ENCODE measurements around the gene HBS1L.

Gene HBS1L

GRCh38 chr6:134980846-134981245, 73.8 kb downstream of the HBS1L start:
- Histone ChIP-seq H3K9ac (no peak overlapping the region), H3K36me3 (ENCODE audit: insufficient read depth) (no peaks in the 10 kb centered on the region), H3K27me3 (ENCODE audit: insufficient read depth, low read depth) (no peaks in the 10 kb centered on the region), H4K20me1 (ENCODE audit: insufficient read depth) (no peaks in the 10 kb centered on the region), H3K4me1 (ENCODE audit: low read depth, poor library complexity, severe bottlenecking) (peaks cover 23% of the 10 kb centered on the region), H3K79me2 (ENCODE audit: insufficient read depth, low read depth) (no peaks in the 10 kb centered on the region), H3K4me2 (peak overlapping the region; percentile 0; the same call in 1 of the 2 replicates), H3K27ac (no peak overlapping the region), H2AFZ (ENCODE audit: low read depth) (no peak overlapping the region), H3K4me3 (IDR thresholded peaks at IDR 0.05; ENCODE audit: insufficient read depth, low read depth, low read length) (no peak overlapping the region)
- no peak for TF ChIP-seq CTCF (conservative IDR thresholded peaks at IDR 0.05; ENCODE audit: low read depth, low read length)

- TF ChIP-seq CTCF (conservative IDR thresholded peaks at IDR 0.05; ENCODE audit: low read depth, low read length), result no peak
- Histone ChIP-seq H3K27ac (no peak overlapping the region), H3K36me3 (ENCODE audit: insufficient read depth) (no peaks in the 10 kb centered on the region)
Measured at GRCh38 chr6:134979142-134979541, 75.5 kb downstream of the HBS1L start.

GRCh38 chr6:134974370-134974769, 80.3 kb downstream of the HBS1L start:
- Histone ChIP-seq H3K4me2 (no peak overlapping the region), H3K4me3 (IDR thresholded peaks at IDR 0.05; ENCODE audit: insufficient read depth, low read depth, low read length) (no peak overlapping the region), H3K27ac (no peak overlapping the region), H3K36me3 (ENCODE audit: insufficient read depth) (no peaks in the 10 kb centered on the region), H2AFZ (ENCODE audit: low read depth) (no peak overlapping the region), H3K27me3 (ENCODE audit: insufficient read depth, low read depth) (no peaks in the 10 kb centered on the region), H3K79me2 (ENCODE audit: insufficient read depth, low read depth) (no peaks in the 10 kb centered on the region), H3K9ac (no peak overlapping the region), H3K4me1 (ENCODE audit: low read depth, poor library complexity, severe bottlenecking) (no peaks in the 10 kb centered on the region), H4K20me1 (ENCODE audit: insufficient read depth) (no peaks in the 10 kb centered on the region)
- no peak for TF ChIP-seq CTCF (conservative IDR thresholded peaks at IDR 0.05; ENCODE audit: low read depth, low read length)

More at GRCh38 chr6:134979142-134979541, 75.5 kb downstream of the HBS1L start:
- Histone ChIP-seq H4K20me1 (ENCODE audit: insufficient read depth) (no peaks in the 10 kb centered on the region), H3K4me1 (ENCODE audit: low read depth, poor library complexity, severe bottlenecking) (peaks cover 21% of the 10 kb centered on the region), H2AFZ (ENCODE audit: low read depth) (no peak overlapping the region), H3K79me2 (ENCODE audit: insufficient read depth, low read depth) (no peaks in the 10 kb centered on the region), H3K27me3 (ENCODE audit: insufficient read depth, low read depth) (no peaks in the 10 kb centered on the region), H3K4me3 (IDR thresholded peaks at IDR 0.05; ENCODE audit: insufficient read depth, low read depth, low read length) (no peak overlapping the region), H3K4me2 (no peak overlapping the region), H3K9ac (no peak overlapping the region)

- no peak overlapping the region for H3K9ac ChIP-seq
- no peak overlapping the region for H3K4me2 ChIP-seq
- H3K4me1 ChIP-seq (ENCODE audit: low read depth, poor library complexity, severe bottlenecking), result no peaks in the 10 kb centered on the region
- no peaks in the 10 kb centered on the region for H3K36me3 ChIP-seq (ENCODE audit: insufficient read depth)
- no peaks in the 10 kb centered on the region for H3K27me3 ChIP-seq (ENCODE audit: insufficient read depth, low read depth)
- H2AFZ ChIP-seq (ENCODE audit: low read depth), result no peak overlapping the region
- no peak overlapping the region for H3K4me3 ChIP-seq (IDR thresholded peaks at IDR 0.05; ENCODE audit: insufficient read depth, low read depth, low read length)
- no peaks in the 10 kb centered on the region for H3K79me2 ChIP-seq (ENCODE audit: insufficient read depth, low read depth)
- no peak for TF ChIP-seq CTCF (conservative IDR thresholded peaks at IDR 0.05; ENCODE audit: low read depth, low read length)
- H3K27ac ChIP-seq, result no peak overlapping the region
- H4K20me1 ChIP-seq (ENCODE audit: insufficient read depth), result no peaks in the 10 kb centered on the region
Measured at GRCh38 chr6:134967711-134968110, 86.9 kb downstream of the HBS1L start.
